ENCODE results near the gene MYO9B.

MYO9B gene

GRCh38 chr19:17075035-17075863 is at the start of gene MYO9B, which contains the start of gene HAUS8:
TSS of gene MYO9B (plus strand) at chr19:17075777. CDS start at chr19:17101718, 25,941 bp downstream.
TSS of gene HAUS8 (minus strand) at chr19:17075452. CDS start at chr19:17075422, 30 bp downstream.
- DNase-seq: peak; percentile 93

GRCh38 chr19:17025991-17026658 is 49.5 kb upstream of the MYO9B start:
- DNase-seq: no peak

- DNase-seq: no peak
These were observed 48.7 kb upstream of the MYO9B start, which contains the start of gene CPAMD8 for GRCh38 chr19:17026706-17027534. TSS of gene CPAMD8 (minus strand) at chr19:17026810. CDS start at chr19:17026642, 168 bp downstream.

GRCh38 chr19:17027535-17027975 is 48.0 kb upstream of the MYO9B start:
- DNase-seq: no peak

- no peak for DNase-seq
These were observed 43.8 kb upstream of the MYO9B start for GRCh38 chr19:17031741-17032140.

- DNase-seq: no peak
These were observed 39.6 kb upstream of the MYO9B start for GRCh38 chr19:17035842-17036424.

- DNase-seq: no peak
These were observed 38.9 kb upstream of the MYO9B start for GRCh38 chr19:17036640-17037039.

GRCh38 chr19:17037184-17037583 is 38.4 kb upstream of the MYO9B start:
- DNase-seq: no peak

GRCh38 chr19:17037966-17038500 is 37.5 kb upstream of the MYO9B start:
- no peak for DNase-seq

- no peak for DNase-seq
These were observed 33.6 kb upstream of the MYO9B start for GRCh38 chr19:17041976-17042375.

- no peak for DNase-seq
These were observed 31.8 kb upstream of the MYO9B start for GRCh38 chr19:17043744-17044143.

GRCh38 chr19:17045907-17046502 is 29.6 kb upstream of the MYO9B start:
- no peak for DNase-seq

GRCh38 chr19:17048885-17049453 is 26.6 kb upstream of the MYO9B start:
- no peak for DNase-seq

- no peak for DNase-seq
These were observed 25.8 kb upstream of the MYO9B start for GRCh38 chr19:17049711-17050280.

GRCh38 chr19:17052439-17052838 is 23.1 kb upstream of the MYO9B start:
- DNase-seq: peak; percentile 2

- DNase-seq: no peak
These were observed 20.8 kb upstream of the MYO9B start for GRCh38 chr19:17054746-17055145.

- no peak for DNase-seq
These were observed 19.9 kb upstream of the MYO9B start for GRCh38 chr19:17055636-17056035.

GRCh38 chr19:17058236-17058635 is 17.3 kb upstream of the MYO9B start:
- DNase-seq: no peak

GRCh38 chr19:17060802-17061201 is 14.8 kb upstream of the MYO9B start:
- DNase-seq: no peak

GRCh38 chr19:17061205-17061604 is 14.4 kb upstream of the MYO9B start:
- no peak for DNase-seq

- DNase-seq: no peak
These were observed 13.9 kb upstream of the MYO9B start for GRCh38 chr19:17061691-17062090.

Data from NCI-H510A treated with DMSO at 0.1 percent for 48 hours (cell line).